ENCODE results near the gene KCNH3. TPM values are rescaled to one million over a fixed set of nuclear protein-coding genes. Genes with fewer than 3 reads are reported as not detected.

Gene KCNH3
- total and polyA plus RNA-seq, 2 of the 8 experiments (the other 6 are each of a cell fraction or from before 2014, with no cell fraction given), result 0.24 to 0.50 TPM

DNA sequence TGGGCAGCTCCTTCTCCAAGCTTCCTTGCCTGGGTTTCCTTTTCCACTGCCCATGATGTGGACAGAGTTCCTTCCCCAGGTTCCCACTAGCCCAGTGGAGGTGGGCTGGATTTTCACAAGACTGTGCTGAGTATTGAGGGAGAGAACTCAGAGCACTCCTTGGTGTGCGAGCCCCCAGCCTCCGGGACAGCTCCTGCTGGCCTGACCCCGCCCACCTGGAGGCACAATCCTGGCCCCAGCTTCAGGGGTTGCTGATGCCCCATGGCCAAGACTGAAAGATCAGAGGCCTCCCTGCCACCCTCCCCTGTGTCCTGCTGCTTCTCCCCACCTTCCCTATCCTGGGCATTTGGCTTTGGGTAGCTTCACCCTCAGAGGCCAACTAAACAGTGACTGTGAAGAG, 7.7 kb downstream of the KCNH3 start:
- no peak overlapping the region for H3K23ac ChIP-seq (ENCODE audit: insufficient read length)
- no peak overlapping the region for H3K4me3 ChIP-seq (ENCODE audit: extremely low read depth in 1 of 4, insufficient read depth in 2 of 4, low read depth in 3 of 4, low read length in 4 of 4)
- no peaks in the 10 kb centered on the region for H3K9me3 ChIP-seq (ENCODE audit: insufficient read depth in 2 of 2, low read depth in 1 of 2, low read length in 1 of 2)
- no peak overlapping the region for H3K4me2 ChIP-seq (ENCODE audit: insufficient read depth in 1 of 2, low read depth in 2 of 2, low read length in 2 of 2)
- no peak overlapping the region for H3K27ac ChIP-seq (ENCODE audit: low read depth, low read length)
- H2BK15ac ChIP-seq (ENCODE audit: low read length), result no peak overlapping the region
- ChIA-PET CTCF (ENCODE audit: partially characterized antibody) (interaction anchor here (0.6 to 3.8 kb wide), 13 partner anchors 8 to 322 kb away, joined by 3 to 23 read pairs (median 5); no protein-coding TSS in a partner anchor), POLR2A (ENCODE audit: partially characterized antibody) (interaction anchor here (0.9 to 3.1 kb wide), 2 partner anchors 8 to 15 kb away, joined by 3 to 12 read pairs; no protein-coding TSS in a partner anchor)
- H4K20me1 ChIP-seq (replicated peaks in 1 of 2; ENCODE audit: control insufficient read depth in 1 of 2, insufficient read depth in 2 of 2, low read length in 2 of 2), result peaks cover 3 to 7% of the 10 kb centered on the region in 2 experiments
- no peak overlapping the region for H2AK5ac ChIP-seq (ENCODE audit: low read depth, low read length)
- DNase-seq (ENCODE audit: low read depth in 1 of 2, low spot score in 2 of 2), result no peak
- H3K36me3 ChIP-seq (ENCODE audit: control insufficient read depth in 2 of 4, insufficient read depth in 4 of 4, low read length in 3 of 4), result no peaks in the 10 kb centered on the region
- H2BK20ac ChIP-seq (ENCODE audit: low read length), result no peak overlapping the region
- FAIRE-seq, result no peak
- no peaks in the 10 kb centered on the region for H3K79me1 ChIP-seq (ENCODE audit: low read depth, low read length)
- no peak overlapping the region for H3K56ac ChIP-seq (replicated peaks; ENCODE audit: insufficient read length, low read depth, low read length)
- peaks cover 14% of the 10 kb centered on the region; the same call in 1 of the 2 replicates for H3K23me2 ChIP-seq (ENCODE audit: low read depth, low read length)
- no peak overlapping the region; the same call in 1 of the 2 replicates for H4K8ac ChIP-seq (ENCODE audit: extremely low read depth, insufficient read depth, low read length)
- no peak overlapping the region for H2BK5ac ChIP-seq (ENCODE audit: low read depth, low read length)
- H3K4ac ChIP-seq (replicated peaks; ENCODE audit: insufficient read length, low read depth, low read length), result no peak overlapping the region
- no peak overlapping the region for H4K91ac ChIP-seq (replicated peaks; ENCODE audit: insufficient read length, low read length)
- H3K18ac ChIP-seq (ENCODE audit: extremely low read depth, low read length), result no peak overlapping the region
- H2AFZ ChIP-seq (ENCODE audit: low read length), result no peak overlapping the region
- 81% methylated on average over 3 of the region's 3 CpGs; no CpG with 5 or more reads in 1 of the 2 experiments for WGBS, 2 experiments (ENCODE audit: extremely low coverage in 1 of 2, insufficient coverage in 1 of 2, insufficient read length in 1 of 2, insufficient replicate concordance in 2 of 2, low coverage in 1 of 2, low lambda C conversion rate in 2 of 2, missing lambda C conversion rate in 1 of 2)
- H3K79me2 ChIP-seq (ENCODE audit: control insufficient read depth in 1 of 2, insufficient read depth in 2 of 2, low read length in 2 of 2), result no peaks in the 10 kb centered on the region
- H3K9ac ChIP-seq (replicated peaks in 1 of 4; ENCODE audit: extremely low read depth in 1 of 4, low read depth in 3 of 4, low read length in 3 of 4), result no peak overlapping the region
- H3K14ac ChIP-seq (ENCODE audit: insufficient read length), result no peak overlapping the region
- H2BK120ac ChIP-seq (replicated peaks; ENCODE audit: low read depth, low read length), result no peak overlapping the region
- H3K27me3 ChIP-seq (replicated peaks in 1 of 4; ENCODE audit: control insufficient read depth in 3 of 4, extremely low read depth in 1 of 4, insufficient read depth in 3 of 4, low read length in 3 of 4), result peaks cover 25 to 94% (median 86%) of the 10 kb centered on the region in 4 experiments
- H3K4me1 ChIP-seq (replicated peaks in 1 of 4; ENCODE audit: control insufficient read depth in 3 of 4, insufficient read depth in 4 of 4, low read length in 3 of 4), result peaks cover 0 to 26% (median 18%) of the 10 kb centered on the region in 4 experiments; a peak in 6 of 7 replicates
- no peak overlapping the region for H4K5ac ChIP-seq (ENCODE audit: insufficient read length, low read depth, low read length)
- H2BK12ac ChIP-seq (ENCODE audit: low read depth, low read length), result no peak overlapping the region
- TF ChIP-seq CHD1 (IDR thresholded peaks at IDR 0.05; ENCODE audit: low read depth, low read length), result no peak
- TF ChIP-seq, protein P1, sequence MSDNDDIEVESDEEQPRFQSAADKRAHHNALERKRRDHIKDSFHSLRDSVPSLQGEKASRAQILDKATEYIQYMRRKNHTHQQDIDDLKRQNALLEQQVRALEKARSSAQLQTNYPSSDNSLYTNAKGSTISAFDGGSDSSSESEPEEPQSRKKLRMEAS (IDR thresholded peaks at IDR 0.05), result no peak
- no peak for TF ChIP-seq TAF1 (IDR thresholded peaks at IDR 0.05; ENCODE audit: low read depth, low read length)
- no peak for TF ChIP-seq HDAC2 (IDR thresholded peaks at IDR 0.05; ENCODE audit: borderline replicate concordance in 1 of 2, low read depth in 2 of 2, low read length in 2 of 2)
- TF ChIP-seq, protein P2, sequence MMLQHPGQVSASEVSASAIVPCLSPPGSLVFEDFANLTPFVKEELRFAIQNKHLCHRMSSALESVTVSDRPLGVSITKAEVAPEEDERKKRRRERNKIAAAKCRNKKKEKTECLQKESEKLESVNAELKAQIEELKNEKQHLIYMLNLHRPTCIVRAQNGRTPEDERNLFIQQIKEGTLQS (IDR thresholded peaks at IDR 0.05; ENCODE audit: insufficient read depth, low read depth, low read length), result no peak
- no peak for TF ChIP-seq SUZ12 (IDR thresholded peaks at IDR 0.05; ENCODE audit: low read length)
- TF ChIP-seq ASH2L (IDR thresholded peaks at IDR 0.05; ENCODE audit: low read length), result no peak
- TF ChIP-seq MAFK (IDR thresholded peaks at IDR 0.05; ENCODE audit: low read depth, low read length), result no peak
- TF ChIP-seq SIRT6 (IDR thresholded peaks at IDR 0.05; ENCODE audit: low read length), result no peak
- no peak for TF ChIP-seq GABPA (IDR thresholded peaks at IDR 0.05; ENCODE audit: borderline replicate concordance, insufficient read depth, low read length)
- no peak for TF ChIP-seq BACH1 (IDR thresholded peaks at IDR 0.05; ENCODE audit: low read length)
- TF ChIP-seq, protein P3, sequence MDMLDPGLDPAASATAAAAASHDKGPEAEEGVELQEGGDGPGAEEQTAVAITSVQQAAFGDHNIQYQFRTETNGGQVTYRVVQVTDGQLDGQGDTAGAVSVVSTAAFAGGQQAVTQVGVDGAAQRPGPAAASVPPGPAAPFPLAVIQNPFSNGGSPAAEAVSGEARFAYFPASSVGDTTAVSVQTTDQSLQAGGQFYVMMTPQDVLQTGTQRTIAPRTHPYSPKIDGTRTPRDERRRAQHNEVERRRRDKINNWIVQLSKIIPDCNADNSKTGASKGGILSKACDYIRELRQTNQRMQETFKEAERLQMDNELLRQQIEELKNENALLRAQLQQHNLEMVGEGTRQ (IDR thresholded peaks at IDR 0.05; ENCODE audit: low read length), result no peak

All from H1 (cell line).